GM21717 (cell line): ENCODE data around the gene PHLDB1.
"Not testable (repeated sequence)": the region's sequence is repeated elsewhere in the genome, so short reads cannot be mapped to it uniquely, and the experiment has no call there.

Experiments used
- ATAC-seq: cut with Tn5 transposase; IDR thresholded peaks from one replicate; pipeline ENCODE4 v1.9.1; 2021; ENCODE audit warnings: mild to moderate bottlenecking, moderate library complexity; ENCODE audit not compliant: unreplicated experiment

The PHLDB1 gene

DNA sequence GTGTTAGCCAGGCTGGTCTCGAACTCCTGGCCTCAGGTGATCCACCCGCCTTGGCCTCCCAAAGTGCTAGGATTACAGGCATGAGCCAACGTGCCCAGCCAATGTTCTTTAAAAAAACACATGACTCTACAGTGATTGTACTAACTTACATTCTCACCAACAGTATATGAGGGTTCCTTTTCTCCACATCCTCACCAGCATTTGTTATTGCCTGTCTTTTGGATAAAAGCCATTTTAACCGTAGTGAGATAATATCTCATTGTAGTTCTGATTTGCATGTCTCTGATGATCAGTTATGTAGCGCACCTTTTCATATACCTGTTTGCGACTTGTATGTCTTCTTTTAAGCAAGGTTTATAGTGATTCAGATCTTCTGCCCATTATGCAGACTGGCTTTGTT is 75.5 kb downstream of the PHLDB1 start:
- ATAC-seq: not testable (repeated sequence)

DNA sequence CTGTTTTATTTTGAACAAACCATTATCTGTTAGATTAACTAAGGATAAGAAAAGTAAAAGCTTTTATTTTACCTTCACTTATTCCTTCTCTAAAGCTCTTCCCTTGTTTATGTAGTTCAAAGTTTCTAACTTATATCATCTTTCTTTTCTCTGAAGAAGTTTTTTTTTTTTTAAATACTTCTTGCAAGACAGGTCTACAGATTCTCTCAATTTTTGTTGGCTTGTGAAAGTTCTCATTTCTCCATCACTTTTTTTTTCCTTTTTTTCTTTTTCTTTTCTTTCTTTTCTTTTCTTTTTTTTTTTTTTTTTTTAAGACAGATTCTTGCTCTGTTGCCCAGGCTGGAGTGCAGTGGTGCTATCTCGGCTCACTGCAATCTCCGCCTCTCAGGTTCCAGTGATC is 76.8 kb downstream of the PHLDB1 start:
- no peak for ATAC-seq

DNA sequence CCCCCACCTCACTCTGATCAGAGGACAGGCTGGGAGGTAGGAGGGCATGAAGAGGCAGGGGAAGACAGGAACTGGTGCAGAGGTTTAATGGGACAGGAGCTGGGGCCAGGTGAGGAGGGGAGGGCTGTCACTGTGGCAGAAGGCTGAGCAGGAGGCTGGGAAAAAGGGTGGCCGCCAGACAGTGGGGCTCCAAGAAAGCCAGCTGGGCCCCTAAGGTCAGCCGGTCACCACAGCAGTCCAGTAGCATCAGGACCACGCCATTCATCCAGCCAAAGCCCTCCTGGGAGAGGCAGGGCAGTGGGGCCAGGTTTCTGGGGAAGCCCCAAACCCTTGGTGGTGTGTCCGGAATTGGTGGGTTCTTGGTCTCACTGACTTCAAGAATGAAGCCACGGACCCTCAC is 80.5 kb downstream of the PHLDB1 start:
- ATAC-seq: no peak

- ATAC-seq: not testable (repeated sequence)
Observed at GRCh38 chr11:118688339-118688738, 80.9 kb downstream of the PHLDB1 start.

GRCh38 chr11:118688851-118689502 is 81.6 kb downstream of the PHLDB1 start:
- ATAC-seq: no peak

GRCh38 chr11:118689503-118689851 is 82.1 kb downstream of the PHLDB1 start:
- ATAC-seq: no peak

DNA sequence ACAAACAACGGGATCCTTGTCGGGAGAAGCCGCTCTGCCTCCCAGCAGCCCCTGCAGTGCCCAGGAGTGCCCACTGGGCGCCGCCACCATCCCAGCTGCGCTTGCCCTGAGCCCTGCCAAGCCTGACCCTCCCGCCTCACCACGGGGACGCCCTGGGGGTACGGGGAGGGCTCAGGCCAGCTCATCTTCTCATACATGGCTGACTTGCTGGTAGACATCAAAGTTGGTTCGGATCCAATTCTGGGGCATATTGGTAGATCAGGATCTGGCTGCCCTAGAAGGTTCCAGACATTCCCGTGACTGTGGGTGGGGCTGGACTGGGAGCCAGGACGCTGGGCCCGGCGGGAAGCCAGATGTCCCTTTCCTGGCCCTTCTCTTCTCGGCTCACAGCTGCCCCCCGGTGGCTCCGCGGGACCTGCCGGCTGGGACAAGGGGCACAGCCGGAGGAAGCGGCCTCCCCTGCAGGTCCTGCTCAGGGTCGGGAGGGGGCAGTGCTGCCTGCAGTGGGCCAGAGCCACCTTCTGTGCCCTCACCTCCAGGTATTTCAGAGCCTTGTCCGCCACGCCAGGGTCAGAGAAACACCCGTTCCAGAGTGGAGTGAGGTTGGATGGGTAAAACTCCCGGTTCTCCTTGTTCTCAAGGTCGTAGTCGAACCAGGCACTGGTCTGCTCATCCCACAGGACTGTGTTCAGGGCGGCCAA is 82.6 kb downstream of the PHLDB1 start:
- ATAC-seq: peak; percentile 61

- ATAC-seq: no peak
Observed at GRCh38 chr11:118690553-118691304, 83.3 kb downstream of the PHLDB1 start.

GRCh38 chr11:118691926-118692830 is 84.8 kb downstream of the PHLDB1 start:
- ATAC-seq: no peak

- no peak for ATAC-seq
Observed at GRCh38 chr11:118694185-118694584, 86.8 kb downstream of the PHLDB1 start.

- no peak for ATAC-seq
Observed at GRCh38 chr11:118694771-118695170, 87.4 kb downstream of the PHLDB1 start.

- no peak for ATAC-seq
Observed at GRCh38 chr11:118696673-118697226, 89.3 kb downstream of the PHLDB1 start.

DNA sequence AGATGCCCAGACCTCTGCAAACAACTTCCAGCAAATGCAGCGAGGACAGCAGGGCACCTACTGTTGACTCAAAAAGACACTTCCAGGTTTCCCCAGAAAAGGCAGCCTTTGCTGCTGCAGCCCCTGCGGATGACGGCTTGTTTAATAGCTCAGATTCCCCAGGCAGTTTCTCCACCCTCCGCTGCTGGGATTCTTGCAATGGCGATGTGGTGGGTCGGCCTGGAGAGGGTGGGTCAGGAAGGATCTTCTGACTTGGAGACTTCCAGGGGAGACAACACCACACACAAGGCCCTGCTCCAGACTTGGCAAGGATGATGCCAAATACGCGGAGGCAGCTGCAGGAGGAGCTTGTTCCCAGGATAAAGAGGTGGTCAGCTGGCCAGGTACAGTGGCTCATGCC is 89.9 kb downstream of the PHLDB1 start:
- no peak for ATAC-seq

DNA sequence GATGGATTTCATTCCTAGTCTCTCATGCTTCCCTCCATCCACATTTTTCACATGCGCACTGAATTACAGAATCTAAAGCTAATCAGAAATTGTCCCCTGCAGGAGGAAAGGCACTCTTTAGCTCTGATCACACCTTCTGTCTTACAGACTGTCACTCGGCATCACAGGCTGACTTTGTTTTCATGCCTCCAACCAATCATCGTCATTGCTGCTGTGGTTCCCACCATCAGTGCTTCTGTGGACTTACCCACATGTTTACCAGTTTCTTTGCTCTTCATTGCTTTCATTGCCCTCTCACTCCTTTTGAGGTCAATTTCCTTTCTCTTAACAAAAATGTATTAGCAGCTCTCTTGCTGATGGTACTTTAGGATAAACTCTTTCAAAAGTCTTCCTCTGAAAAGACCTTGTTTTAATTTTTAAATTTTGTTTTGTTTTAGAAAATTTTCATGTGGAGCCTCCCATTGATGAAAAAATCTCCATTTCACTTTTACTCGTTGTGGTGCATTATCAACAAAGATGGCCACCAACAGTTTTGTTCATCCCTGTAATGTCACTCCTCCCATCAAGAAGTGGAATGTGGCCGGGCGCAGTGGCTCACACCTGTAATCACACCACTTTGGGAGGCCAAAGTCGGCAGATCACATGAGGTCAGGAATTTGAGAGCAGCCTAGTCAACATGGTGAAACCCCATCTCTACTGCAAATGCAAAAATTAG is 92.2 kb downstream of the PHLDB1 start:
- ATAC-seq: no peak

DNA sequence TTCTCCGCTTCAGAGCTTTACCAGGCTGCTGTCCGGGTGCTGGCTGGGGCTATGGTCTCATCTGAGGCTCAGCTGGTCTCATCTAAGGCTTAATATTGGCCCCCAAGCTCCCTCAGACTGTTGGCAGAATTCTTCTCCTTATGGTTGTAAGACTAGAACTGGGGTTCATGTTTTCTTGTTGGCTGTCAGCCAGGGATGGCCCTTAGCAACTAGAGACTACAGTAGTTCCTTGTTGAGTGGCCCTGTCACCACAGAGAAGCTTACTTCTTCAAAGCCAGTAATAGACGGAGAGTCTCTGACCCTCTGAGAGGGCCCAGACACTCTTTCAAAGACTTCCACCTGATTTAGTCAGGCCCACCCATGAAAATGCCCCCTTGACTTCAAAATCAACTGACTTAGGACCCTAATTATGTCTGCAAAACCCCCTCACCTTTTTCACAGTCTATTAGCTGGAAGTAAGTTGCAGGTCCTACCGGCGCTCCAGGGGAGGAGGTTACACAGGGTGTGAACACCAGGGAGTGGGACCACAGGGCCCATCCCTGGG is 96.2 kb downstream of the PHLDB1 start:
- no peak for ATAC-seq

DNA sequence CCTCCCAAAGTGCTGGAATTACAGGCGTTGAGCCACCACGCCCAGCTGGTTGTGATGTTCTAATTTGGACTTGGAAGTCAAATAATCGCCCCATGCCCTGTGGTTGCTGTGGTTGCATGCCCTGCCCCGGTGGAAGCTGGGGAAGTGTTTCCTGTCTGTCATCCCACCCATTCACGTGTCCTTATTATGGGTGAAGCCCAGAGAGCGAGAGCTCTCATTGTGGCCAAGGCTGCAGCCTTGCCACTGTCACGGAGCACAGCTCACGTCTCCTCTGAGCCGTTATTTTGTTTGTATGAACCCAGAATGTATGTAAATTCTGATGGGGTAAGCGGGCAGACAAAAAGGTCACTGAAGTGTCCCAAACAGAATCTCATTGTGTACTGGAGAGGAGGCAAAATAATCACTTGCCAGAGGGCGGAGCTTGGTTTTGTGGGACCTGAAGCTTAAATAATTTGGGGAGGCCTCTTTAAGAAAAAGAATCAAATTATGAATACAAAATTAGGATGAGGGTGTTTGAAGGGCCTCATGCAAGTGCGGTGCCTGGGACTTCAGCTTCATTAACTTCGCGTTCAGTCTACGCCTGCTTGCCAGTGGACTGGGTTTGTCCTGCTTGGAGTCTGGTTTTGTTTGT is 97.8 kb downstream of the PHLDB1 start:
- ATAC-seq: no peak

- no peak for ATAC-seq
Observed at GRCh38 chr11:118705791-118706545, 98.6 kb downstream of the PHLDB1 start.

DNA sequence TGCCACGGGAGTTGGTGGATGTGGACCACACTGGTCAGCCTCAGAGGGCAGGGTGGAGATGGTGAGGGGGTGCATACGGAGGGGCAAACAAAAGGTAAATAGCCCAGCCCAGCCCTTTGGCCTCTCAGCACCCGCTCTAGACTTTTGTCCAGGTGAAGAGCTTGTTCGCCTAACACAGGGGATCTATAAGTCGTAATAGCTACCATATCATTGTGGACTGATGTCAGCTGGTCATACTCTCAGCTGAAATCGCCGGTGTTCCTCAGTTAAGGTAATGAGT is 99.1 kb downstream of the PHLDB1 start:
- no peak for ATAC-seq
